NCI-H128 (cell line): Measurements from ENCODE around the gene LSM2.
A peak's percentile ranks its signal among the peaks of the same experiment; 100 is the strongest.
"Not testable (repeated sequence)": the region's sequence is repeated elsewhere in the genome, so short reads cannot be mapped to it uniquely, and the experiment has no call there.

Source experiments
- DNase-seq: peaks from one replicate; lab custom pipeline; 2025; ENCODE audit not compliant: unreplicated experiment; lab: John Stamatoyannopoulos, UW

The LSM2 gene

GRCh38 chr6:31799781-31800180 lies 7.0 kb downstream of the LSM2 start:
- no peak for DNase-seq

DNA sequence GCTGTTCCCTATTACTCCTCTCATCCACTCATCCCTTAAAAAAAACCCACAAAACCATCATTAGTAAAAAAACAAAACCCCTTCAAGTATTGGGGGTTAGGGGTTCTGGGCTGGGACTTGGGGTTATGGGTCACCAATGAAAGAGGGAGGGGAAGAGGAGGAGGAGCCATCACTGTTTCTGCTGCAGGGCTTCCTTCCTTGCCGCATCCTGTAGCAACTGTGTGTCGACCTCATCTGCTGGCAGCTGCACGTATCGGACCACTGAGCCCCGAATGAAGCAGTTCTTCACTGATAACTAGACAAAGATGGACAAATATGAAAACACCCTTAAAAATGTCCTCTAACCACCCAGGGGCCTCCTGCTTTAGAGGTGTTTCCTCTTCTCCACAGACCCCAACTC lies 9.2 kb downstream of the LSM2 start:
- DNase-seq, result no peak

GRCh38 chr6:31796993-31797385 lies 9.8 kb downstream of the LSM2 start:
- no peak for DNase-seq

DNA sequence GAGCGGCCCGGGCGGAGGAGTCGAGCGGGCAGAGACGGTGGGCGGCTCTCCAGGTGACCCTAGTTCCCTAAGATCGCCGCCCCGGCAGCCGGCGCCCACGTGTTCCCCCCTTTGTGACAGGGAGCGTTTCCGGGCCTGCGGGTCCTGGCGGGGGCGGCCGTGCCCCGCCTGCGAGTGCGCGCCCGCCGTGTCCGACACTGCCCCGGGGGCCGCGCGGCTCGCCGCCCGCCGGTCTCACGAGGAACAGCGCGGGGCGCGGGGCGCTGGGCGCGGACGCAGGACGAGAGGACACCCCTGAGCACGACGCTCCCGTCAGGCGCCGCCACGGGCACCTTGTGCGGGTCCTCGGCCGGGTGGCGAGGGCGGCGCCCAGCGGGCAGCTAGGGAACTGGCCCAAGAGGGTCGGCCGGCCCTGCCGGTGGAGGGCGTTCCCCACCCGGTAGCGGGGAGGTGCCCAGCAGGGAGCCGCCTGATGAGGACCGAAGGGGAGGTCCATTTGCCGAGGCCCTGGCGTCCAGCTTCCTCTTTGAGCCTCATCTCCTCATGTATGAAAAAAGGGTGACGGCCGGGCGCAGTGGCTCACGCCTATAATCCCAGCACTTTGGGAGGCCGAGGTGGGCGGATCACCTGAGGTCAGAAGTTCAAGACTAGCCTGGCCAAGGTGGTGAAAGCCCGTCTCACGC lies 11.0 kb downstream of the LSM2 start, which contains the start of gene VARS1:
Gene VARS1 (minus strand): TSS at position 137 of the 683 bp plus-strand sequence. CDS start 535 bp downstream, outside the sequence.
- peak; percentile 79 for DNase-seq

DNA sequence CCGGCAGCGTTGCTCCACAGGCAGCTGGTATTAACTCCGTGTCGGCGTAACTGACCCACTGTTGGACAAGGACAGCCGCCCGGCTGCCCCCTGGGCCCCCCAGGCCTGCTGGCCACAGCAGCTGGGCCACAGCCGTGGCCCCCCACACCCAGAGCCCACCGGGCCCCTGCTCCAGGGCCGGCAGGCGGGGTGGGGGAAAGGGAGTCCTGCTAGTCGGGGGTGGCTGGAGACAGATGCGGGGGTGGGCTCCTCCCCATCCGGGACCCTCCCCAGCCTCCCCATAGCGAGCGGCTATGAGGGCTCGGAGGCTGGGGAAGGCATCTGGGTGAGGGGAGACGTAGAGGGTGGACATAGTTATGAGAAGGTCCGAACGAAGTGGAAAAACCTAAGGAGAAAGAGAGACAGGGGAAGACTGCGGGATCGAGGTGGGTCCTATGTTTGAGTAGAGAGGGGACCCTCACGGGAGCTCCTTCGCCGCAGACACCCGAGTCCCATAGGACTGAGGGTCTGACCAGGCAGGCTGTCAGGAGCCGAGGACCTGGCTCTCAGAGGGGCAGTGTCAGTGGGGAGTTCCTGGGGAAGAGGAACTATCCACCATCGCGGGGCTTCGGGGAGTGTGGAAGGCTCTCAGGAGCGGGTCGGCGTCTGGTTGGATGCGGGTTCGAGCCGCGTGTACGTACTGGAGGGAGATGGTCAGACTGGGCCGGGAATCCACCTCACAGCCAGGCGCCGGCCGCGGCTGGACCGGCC lies 11.7 kb downstream of the LSM2 start:
- DNase-seq, result no peak

GRCh38 chr6:31794294-31794865 lies 12.4 kb downstream of the LSM2 start:
- DNase-seq, result no peak

GRCh38 chr6:31793927-31794245 lies 12.9 kb downstream of the LSM2 start:
- DNase-seq, result not testable (repeated sequence)

DNA sequence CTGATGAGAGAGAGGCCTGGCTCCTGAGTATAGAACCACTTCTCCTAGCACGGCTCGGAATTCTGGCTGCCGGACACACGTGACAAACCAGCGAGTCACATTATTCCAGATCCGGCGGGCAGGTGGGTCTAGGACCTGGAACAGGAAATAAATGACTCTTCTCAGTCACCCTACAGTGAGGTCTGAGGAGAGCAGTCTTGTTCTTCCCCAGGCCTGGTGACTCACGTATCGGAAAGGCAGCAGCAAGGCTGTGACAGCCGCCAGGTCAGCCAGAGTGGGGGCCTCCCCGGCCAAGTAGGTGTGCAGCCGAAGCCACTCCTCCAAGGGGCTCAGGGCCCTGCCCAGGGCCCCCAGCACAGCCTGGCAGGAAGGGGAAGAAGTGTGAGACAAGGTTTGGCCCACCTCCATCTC lies 14.0 kb downstream of the LSM2 start:
- DNase-seq, result no peak

DNA sequence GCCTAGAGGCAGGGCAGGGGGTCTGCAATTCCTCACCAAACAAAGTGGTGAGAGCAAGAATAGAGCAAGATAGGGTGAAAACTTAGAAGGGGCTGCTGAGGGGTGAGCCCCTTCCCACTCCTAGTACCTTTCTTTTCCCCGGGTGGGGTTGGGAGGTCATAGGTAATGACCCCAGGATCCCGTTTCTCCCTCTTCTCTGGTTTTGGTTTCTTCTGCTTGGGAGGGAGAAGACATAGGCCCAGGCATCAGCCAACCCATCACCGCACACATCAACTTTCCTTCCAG lies 14.7 kb downstream of the LSM2 start:
- DNase-seq, result no peak

- DNase-seq, result peak; percentile 25
These were observed 15.3 kb downstream of the LSM2 start for GRCh38 chr6:31791324-31792089.

GRCh38 chr6:31785475-31785874 lies 21.3 kb downstream of the LSM2 start:
- no peak for DNase-seq

DNA sequence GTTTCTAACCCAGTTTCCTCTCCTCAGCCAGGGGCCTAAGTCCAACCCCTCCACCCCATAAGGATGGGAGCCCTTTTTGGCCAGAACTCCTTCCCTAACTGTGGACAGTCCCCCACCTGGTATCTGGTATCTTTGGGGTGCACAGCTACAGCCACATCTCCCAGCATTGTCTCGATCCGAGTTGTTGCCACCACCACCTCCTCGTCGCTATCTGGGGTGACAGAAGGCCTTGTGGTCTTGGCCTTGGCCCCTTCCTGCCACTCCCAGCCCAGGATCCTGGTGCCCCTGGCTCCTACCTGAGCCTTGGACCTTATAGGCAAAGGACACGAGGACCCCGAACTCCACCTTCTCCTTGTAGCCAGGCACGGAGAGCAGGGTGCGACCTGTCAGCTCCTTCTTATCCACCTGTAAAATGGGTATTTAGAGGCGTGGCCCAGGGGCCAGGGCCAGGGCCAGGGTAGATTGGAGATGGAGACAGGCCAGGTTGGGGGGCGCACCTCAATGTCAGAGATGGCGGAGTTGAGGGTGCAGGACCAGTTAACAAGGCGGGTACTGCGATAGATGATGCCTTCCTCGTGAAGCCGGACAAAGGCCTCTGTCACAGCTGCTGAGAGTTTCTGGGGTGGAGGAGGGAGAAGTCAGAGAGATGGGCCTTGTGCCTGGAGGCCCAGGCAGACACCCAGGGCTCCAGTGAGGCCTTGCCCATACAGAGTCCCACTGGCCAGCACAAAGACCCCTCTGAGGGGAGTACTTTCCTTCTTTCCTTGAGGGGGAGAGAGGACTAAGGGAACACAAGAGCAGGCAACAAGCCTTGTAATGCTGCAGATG lies 22.5 kb downstream of the LSM2 start:
- DNase-seq, result no peak

- DNase-seq, result no peak
These were observed 24.5 kb downstream of the LSM2 start for GRCh38 chr6:31782126-31782855.

- no peak for DNase-seq
These were observed 25.3 kb downstream of the LSM2 start for GRCh38 chr6:31781244-31782125.

GRCh38 chr6:31780507-31781243 lies 26.1 kb downstream of the LSM2 start:
- DNase-seq, result no peak

- DNase-seq, result no peak
These were observed 26.9 kb downstream of the LSM2 start for GRCh38 chr6:31779908-31780307.

DNA sequence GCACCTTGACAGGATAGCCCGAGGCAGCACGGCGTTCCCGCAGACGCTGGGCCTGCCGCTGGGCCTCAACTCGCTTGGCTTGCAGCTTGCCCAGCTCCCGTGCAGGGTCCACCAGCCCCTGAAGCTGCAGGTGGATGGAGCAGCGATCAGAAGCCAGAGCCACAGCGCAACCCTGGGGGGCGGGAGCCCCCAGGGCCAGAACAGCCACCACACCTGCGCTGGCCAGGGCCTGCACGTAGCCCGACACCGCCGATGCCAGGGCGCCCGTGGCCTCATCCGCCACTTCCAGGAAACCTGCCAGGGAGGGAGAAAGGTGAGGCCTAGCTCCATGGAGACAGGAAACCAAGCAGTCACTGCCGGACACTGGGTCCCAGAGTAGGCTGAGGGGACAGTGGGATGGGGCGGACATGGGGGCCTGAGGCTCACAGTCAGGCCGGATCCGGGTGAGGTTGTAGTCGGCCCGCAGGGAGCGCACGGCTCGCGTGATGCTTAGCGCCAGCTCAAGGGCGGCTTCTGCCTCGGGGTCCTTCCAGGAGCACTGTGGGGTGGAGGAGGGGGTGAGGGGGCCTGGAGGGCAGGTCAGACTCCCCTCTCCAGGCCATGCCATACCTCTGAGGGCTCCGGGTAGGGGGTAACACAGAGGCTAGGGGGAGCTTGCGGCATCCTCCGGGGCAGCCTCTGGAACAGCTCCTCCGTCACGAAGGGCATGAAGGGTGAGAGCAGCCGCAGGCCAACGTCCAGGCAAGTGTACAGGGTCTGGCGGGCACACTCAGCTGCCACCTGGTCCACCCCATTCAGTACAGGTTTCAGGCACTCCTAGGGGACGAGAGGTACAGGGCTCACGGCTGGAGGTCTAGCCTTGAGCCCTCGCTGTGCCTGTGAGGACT lies 27.5 kb downstream of the LSM2 start:
- no peak for DNase-seq

DNA sequence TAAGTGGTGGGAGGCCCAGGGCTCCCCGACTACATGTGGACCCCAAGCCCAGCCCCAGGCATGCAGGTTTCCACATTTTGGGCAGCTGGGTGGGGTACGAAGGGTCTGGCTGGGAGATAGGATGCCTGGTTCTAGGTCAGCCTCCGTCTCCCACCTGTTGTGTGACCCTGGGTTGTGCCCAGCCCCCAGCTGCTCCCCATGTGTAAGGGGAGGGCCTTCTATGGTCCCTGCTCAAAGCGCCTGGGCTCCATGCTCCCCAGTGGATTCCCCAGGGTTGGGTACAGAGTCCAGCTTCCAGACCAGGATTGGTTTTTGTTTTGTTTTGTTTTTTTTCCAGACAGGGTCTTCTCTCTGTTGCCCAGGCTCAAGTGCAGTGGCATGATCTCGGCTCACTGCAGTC lies 28.6 kb downstream of the LSM2 start:
- DNase-seq, result no peak
